HUES64 (cell line): ENCODE results near the gene SMU1.
"Not testable (repeated sequence)": the region's sequence is repeated elsewhere in the genome, so short reads cannot be mapped to it uniquely, and the experiment has no call there.

Source experiments
- H3K27ac ChIP-seq: 2 replicates; pipeline ENCODE4 v1.7.0; 2013; ENCODE audit warnings: low read depth, low read length, inconsistent platforms
- H3K27me3 ChIP-seq: 2 replicates; pipeline ENCODE4 v1.6.1; 2013; ENCODE audit warnings: mild to moderate bottlenecking, low read length; ENCODE audit not compliant: insufficient read depth
- H3K36me3 ChIP-seq: 2 replicates; pipeline ENCODE4 v1.6.1; 2013; ENCODE audit warnings: mild to moderate bottlenecking, low read length; ENCODE audit not compliant: insufficient read depth
- H3K4me1 ChIP-seq: 2 replicates; pipeline ENCODE4 v1.6.1; 2013; ENCODE audit warnings: mild to moderate bottlenecking, low read length, moderate library complexity; ENCODE audit not compliant: insufficient read depth
- H3K4me3 ChIP-seq: 2 replicates; pipeline ENCODE4 v1.5.1; 2013; ENCODE audit warnings: mild to moderate bottlenecking, low read length, moderate library complexity
- H3K9ac ChIP-seq: 2 replicates; pipeline ENCODE4 v1.6.1; 2013; ENCODE audit warnings: mild to moderate bottlenecking, low read depth, low read length
- H3K9me3 ChIP-seq: 2 replicates; pipeline ENCODE4 v1.6.1; 2013; ENCODE audit warnings: low read depth, low read length; ENCODE audit not compliant: insufficient read depth
- WGBS: fragments of 150-250, 120-280 bp; methylation state at CpG from one replicate; pipeline ENCODE4 v1.1.7; 2013; ENCODE audit warnings: missing lambda C conversion rate; 5-methylcytosine and 5-hydroxymethylcytosine counted together

SMU1 gene

DNA sequence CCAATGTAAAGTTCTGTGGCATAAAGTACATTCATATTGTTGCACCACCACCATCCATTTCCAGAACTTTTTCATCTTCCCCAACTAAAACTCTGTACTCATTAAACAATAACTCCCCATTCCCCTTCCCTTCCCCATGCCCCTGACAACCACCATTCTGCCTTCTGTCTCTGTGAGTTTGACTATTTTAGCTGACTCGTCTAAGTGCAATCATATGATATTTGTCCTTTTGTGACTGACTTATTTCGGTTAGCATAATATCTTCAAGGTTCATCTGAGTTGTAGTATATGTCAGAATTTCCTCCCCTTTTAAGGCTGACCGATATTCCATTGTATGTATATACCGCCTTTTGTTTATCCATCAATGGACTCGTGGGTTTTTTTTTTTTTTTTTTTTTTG lies 29.0 kb upstream of the SMU1 start:
- Histone ChIP-seq H3K9ac (no peak overlapping the region), H3K4me1 (peaks cover 13% of the 10 kb centered on the region)
- WGBS = 96% methylated on average over 4 of the region's 5 CpGs

DNA sequence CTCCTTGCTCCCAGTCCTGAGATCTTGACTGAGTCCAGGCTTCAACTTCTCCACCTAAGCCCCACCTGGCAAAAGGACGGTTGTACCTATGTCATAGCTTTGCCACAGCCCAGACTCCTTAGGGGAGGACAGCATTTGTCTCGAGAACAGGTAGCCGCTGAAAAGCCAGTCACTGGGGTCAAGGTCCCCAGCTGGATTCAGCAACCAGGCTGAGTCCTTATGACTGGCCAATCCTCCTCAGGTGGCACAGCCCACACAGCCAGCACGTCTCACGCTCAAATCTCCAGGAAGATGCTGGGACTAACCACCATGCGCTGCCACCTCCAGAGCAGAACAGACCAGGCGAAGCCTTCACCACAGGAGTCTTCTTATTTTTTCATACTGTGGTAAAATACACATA lies 27.9 kb upstream of the SMU1 start:
- Histone ChIP-seq H3K9me3 (no peaks in the 10 kb centered on the region), H3K4me1 (peaks cover 13% of the 10 kb centered on the region), H3K4me3 (no peak overlapping the region), H3K27ac (no peak overlapping the region), H3K27me3 (no peaks in the 10 kb centered on the region), H3K36me3 (no peaks in the 10 kb centered on the region), H3K9ac (no peak overlapping the region)
- 92% methylated on average over 7 of the region's 7 CpGs for WGBS

More for the DNA sequence above, 29.0 kb upstream of the SMU1 start:
- no peaks in the 10 kb centered on the region for H3K9me3 ChIP-seq
- no peak overlapping the region for H3K4me3 ChIP-seq
- H3K36me3 ChIP-seq = no peaks in the 10 kb centered on the region
- H3K27me3 ChIP-seq = no peaks in the 10 kb centered on the region
- H3K27ac ChIP-seq = no peak overlapping the region

DNA sequence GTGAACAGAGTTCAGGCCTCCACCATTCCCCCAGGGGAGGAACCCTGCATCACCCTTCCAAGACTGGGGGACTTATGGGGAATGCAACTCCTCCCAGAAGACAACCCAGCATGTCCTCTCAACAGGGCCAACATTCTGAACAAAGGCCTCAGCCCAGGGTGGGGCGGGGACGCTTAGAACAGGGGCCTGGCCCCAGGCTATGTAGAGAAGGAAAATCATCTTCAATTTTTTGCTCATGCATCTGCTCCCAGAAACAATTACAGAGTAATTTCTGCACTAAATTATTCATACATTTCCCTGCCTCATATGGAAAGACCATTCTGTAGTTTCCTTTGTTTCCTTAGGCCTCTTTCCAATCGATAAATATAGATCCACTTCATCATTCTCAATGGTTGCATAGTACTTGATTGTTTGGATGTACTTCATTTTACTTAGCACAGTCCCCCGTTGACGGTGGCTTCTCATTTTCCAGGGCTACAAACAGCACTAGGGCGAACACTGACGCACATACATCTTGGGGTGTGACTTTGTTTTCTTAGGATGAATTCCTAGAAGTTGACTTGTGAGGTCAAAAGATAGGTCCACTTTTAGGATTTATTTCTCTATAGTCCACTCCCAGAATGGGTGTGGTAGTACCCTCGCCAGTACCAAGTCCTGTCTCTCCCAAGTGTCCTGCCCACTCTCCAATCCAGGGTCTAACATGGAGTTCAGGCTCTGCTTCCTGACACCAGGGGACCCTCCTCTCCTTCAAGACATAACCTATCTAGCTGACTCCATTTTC lies 27.2 kb upstream of the SMU1 start:
- Histone ChIP-seq H3K27ac (no peak overlapping the region), H3K4me3 (no peak overlapping the region), H3K36me3 (no peaks in the 10 kb centered on the region), H3K9me3 (no peaks in the 10 kb centered on the region), H3K9ac (no peak overlapping the region), H3K4me1 (peaks cover 13% of the 10 kb centered on the region), H3K27me3 (no peaks in the 10 kb centered on the region)
- WGBS = 88% methylated on average over 8 of the region's 8 CpGs

DNA sequence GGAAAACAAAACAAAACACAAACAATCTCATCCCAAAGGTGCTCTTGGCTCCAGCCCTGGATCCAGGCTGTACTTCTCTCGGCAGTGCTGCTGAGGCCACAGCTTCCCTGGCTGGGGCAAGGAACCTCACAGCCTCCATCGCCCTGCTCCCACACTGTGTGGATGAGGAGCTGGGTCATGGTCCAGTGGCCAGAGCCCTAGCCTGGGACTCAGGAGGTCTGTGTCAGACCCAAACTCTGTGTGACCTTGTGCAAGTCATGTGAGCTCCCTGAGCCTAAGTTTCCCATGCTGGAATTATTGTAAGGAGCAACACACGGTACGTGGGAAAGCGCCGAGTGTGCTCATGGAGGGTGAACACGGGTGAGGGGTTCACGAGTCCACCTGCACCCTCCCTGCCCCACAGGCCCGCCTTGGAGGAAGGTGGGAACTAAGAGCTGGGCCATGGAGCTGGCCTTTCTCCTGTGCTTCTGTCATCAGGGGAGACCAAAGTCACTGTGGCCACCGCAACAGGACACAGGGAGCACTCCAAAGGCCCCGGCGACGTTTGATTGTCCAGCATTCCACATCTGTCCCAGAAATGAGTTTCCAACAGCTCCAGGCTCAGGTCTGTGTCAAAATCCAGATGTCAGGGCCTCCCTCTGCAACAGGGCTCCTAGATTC lies 26.2 kb upstream of the SMU1 start:
- peaks cover 11% of the 10 kb centered on the region for H3K4me1 ChIP-seq
- no peak overlapping the region for H3K9ac ChIP-seq
- H3K27me3 ChIP-seq = no peaks in the 10 kb centered on the region
- H3K4me3 ChIP-seq = no peak overlapping the region
- no peaks in the 10 kb centered on the region for H3K9me3 ChIP-seq
- 93% methylated on average over 13 of the region's 13 CpGs for WGBS
- H3K36me3 ChIP-seq = no peaks in the 10 kb centered on the region
- H3K27ac ChIP-seq = no peak overlapping the region

DNA sequence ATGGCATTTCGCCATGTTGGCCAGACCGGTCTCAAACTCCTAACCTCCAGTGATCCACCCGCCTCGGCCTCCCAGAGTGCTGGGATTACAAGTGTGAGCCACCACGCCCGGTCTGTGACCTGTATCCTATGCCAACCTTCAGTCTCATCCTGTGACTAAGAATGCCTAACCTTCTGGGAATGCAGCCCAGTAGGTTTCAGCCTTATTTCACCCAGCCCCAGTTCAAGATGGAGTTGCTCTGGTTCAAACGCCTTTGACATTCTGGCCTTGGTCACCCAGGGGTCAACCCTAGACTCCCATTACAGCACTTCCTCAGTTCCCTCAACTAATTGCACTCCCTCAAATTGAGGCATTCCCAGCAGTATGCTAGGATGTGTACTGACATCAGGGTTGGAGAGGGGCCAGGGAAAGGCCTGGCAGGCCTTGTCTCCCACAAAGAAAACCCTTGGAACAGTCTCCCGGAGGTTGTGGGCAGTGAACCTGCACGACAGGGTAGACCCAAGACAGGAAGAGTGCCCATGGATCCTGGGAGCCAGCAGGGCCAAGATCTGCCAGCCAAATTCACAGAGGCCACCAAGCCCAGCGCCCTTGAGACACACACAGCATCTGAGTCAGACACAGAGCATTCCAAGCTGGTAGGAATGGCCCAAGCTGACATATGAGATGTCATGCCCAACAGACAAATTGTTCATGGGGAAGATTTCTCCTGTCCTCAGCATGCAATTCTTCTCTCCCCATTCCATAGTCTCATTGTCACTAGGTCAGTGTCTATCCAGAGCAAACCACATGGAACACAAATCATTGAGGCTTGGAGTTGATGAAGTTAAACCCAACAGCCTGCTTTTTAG lies 24.9 kb upstream of the SMU1 start:
- WGBS = 91% methylated on average over 10 of the region's 10 CpGs
- peaks cover 3% of the 10 kb centered on the region; the same call in 1 of the 2 replicates for H3K4me1 ChIP-seq
- H3K27me3 ChIP-seq = no peaks in the 10 kb centered on the region
- no peak overlapping the region for H3K4me3 ChIP-seq
- H3K9me3 ChIP-seq = no peaks in the 10 kb centered on the region
- no peak overlapping the region for H3K9ac ChIP-seq
- H3K36me3 ChIP-seq = no peaks in the 10 kb centered on the region
- no peak overlapping the region for H3K27ac ChIP-seq

DNA sequence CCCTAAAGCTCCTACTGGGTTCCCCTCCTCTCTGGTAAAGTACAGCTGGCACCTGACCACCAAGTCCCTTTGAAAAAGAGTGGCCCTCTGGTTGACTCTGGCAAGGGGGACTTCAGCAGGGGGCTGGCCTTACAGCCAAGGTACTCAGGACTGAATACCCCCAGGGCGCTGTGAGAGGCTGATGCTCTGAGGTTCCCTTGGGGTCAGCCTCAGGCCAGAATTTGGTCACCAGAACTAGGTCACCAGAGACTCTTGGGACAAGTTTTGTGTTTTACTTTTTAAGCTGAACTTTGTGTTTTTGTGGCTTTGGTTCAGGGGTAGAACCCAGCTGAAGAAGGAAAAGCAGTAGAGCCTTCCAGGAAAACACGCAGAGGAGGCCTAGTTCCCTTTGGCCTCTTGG lies 23.3 kb upstream of the SMU1 start:
- 90% methylated on average over 2 of the region's 2 CpGs for WGBS
- H3K9ac ChIP-seq = no peak overlapping the region
- no peak overlapping the region for H3K4me3 ChIP-seq
- H3K36me3 ChIP-seq = no peaks in the 10 kb centered on the region
- no peaks in the 10 kb centered on the region for H3K27me3 ChIP-seq
- peaks cover 3% of the 10 kb centered on the region; the same call in 1 of the 2 replicates for H3K4me1 ChIP-seq
- no peaks in the 10 kb centered on the region for H3K9me3 ChIP-seq
- no peak overlapping the region for H3K27ac ChIP-seq

DNA sequence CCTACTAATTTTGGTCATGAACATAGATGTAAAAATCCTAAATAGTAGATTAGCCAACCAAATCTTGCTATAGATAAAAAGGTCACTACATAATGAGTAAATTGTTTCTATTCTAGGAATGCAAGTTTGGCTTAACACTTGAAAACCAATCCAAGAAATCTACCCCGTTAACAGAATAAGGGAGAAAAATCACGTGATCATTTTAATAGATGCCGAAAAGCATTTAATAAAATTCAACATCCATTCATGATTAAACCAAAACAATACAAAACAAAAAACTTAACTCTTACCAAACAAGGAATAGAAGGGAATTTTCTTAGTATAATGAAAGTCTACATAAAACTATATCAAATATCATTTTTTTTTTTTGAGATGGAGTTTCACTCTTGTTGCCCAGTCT lies 20.7 kb upstream of the SMU1 start:
- no peak overlapping the region for H3K27ac ChIP-seq
- H3K9ac ChIP-seq = no peak overlapping the region
- H3K36me3 ChIP-seq = no peaks in the 10 kb centered on the region
- no peak overlapping the region for H3K4me3 ChIP-seq
- H3K27me3 ChIP-seq = no peaks in the 10 kb centered on the region
- WGBS = 98% methylated on average over 3 of the region's 3 CpGs
- H3K9me3 ChIP-seq = no peaks in the 10 kb centered on the region
- H3K4me1 ChIP-seq = no peaks in the 10 kb centered on the region

DNA sequence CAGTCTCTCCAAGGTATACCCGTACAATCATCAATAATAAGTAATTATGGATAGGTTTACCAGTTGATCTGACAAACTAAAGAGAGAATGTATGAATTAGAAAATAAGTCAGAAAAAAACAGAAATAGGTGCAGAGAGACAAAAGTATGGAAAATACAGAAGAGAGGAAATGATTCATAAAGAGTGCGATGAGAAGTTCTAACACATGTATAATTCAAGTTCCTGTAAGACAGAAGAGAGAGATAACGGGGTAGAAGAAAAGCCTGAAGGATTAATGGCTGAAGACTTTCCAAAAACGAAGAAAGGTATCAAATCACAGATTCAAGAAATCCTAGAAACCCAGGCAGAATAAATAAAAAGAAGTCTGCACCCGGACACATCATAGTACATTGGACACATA lies 16.2 kb upstream of the SMU1 start:
- Histone ChIP-seq H3K4me1 (no peaks in the 10 kb centered on the region), H3K27ac (no peak overlapping the region), H3K36me3 (no peaks in the 10 kb centered on the region), H3K4me3 (no peak overlapping the region), H3K9ac (no peak overlapping the region), H3K27me3 (peaks cover 2% of the 10 kb centered on the region; the same call in 1 of the 2 replicates), H3K9me3 (no peaks in the 10 kb centered on the region)
- 80% methylated on average over 4 of the region's 5 CpGs for WGBS

DNA sequence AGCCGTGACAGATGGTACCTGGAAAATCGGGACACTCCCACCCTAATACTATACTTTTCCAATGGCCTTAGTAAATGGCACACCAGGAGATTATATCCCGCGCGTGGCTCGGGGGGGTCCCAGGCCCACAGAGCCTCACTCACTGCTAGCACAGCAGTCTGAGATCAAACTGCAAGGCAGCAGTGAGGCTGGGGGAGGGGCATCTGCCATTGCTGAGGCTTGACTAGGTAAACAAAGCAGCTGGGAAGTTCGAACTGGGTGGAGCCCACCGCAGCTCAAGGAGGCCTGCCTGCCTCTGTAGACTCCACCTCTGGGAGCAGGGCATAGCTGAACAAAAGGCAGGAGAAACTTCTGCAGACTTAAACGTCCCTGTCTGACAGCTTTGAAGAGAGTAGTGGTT lies 9.2 kb upstream of the SMU1 start:
- not testable (repeated sequence) for H3K9me3 ChIP-seq, H3K4me1 ChIP-seq, H3K36me3 ChIP-seq, H3K4me3 ChIP-seq, H3K27ac ChIP-seq, H3K27me3 ChIP-seq, H3K9ac ChIP-seq
- WGBS = 93% methylated on average over 9 of the region's 9 CpGs

DNA sequence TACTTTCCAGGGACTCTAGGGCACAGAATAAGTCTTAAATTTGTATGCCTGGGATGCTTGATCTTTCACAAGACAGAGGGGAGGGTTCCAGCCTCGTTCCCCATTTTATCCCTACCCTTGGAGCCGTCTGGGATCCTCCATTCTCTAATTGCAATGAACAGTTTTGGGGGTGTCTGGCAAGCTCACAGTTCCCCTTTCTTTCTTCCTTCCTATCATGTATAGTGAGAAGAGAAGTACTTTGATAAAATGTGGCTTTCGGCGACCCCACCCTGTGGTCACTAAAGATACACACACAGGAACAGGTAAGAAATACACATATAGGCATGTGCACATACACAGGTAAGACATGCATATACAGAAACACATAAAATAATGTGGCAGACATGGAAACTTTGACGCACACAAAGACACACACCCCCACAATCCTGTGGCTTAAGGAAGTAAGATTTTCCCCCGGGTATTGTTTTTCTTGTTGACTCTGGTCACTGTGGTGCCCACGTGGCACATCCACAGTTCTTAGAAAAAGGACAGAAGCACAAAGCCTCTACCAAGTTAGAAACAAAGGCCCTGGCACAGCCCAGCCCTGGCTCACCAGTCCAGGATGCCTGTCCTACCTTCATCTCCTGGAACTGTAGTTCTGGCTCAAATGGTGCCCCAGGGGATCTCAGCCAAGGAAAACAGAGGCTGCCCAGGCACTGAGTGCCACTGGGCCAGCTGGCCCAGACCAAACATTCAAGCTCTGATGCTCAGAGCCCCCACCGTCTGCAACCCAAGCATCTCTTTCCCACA lies 6.3 kb upstream of the SMU1 start:
- WGBS = 83% methylated on average over 4 of the region's 8 CpGs
- Histone ChIP-seq H3K4me3 (no peak overlapping the region), H3K27ac (no peak overlapping the region), H3K36me3 (no peaks in the 10 kb centered on the region), H3K4me1 (peaks cover 6% of the 10 kb centered on the region; the same call in 1 of the 2 replicates), H3K9ac (no peak overlapping the region), H3K9me3 (0 out of 2 replicates have a peak, but pooled peaks cover 5% of the 10 kb centered on the region), H3K27me3 (no peaks in the 10 kb centered on the region)
